Measurements from ENCODE around the gene TSPAN6.

DNA sequence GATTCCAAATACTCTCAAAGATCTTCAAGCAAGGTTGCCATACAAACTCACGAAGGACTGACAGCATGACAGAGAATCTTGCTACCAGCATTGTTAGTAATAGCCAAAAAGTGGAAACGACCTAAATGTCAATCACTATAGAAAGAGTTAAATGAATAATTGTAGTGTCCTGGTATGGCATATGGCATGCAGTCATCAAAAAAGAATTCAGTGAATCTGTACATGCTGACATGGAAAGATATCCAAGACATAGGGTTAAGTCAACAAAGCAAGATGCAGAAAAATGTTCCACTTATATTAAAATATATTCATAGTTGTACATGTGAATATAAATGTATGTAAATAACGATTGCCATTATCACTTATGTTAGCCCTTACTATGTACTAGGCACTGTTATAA is 45.0 kb upstream of the TSPAN6 start:
- TF ChIP-seq POLR2AphosphoS5 (IDR thresholded peaks at IDR 0.05) (no peak), CTCF (IDR thresholded peaks at IDR 0.05; ENCODE audit: poor library complexity, severe bottlenecking) (no peak), EP300 (conservative IDR thresholded peaks at IDR 0.05; ENCODE audit: poor library complexity, severe bottlenecking) (no peak), EZH2 (IDR thresholded peaks at IDR 0.05; ENCODE audit: borderline replicate concordance, insufficient read depth, low read length, poor library complexity, severe bottlenecking) (no peak)

Measured in neural cell (in vitro differentiated cells).